GM10248 (cell line): ENCODE data around the gene C22orf31.

Experiments
- CTCF ChIA-PET: fragments of 300-600 bp; sonication (Branson Sonifier 250); formaldehyde crosslinking; extraction: SDS; loops from one replicate; lab custom pipeline; 2021; ENCODE audit warnings: antibody characterized with exemption; lab: Yijun Ruan, JAX
- POLR2A ChIA-PET: fragments of 350-650 bp; sonication (Branson Sonifier 250); formaldehyde crosslinking; extraction: SDS; loops from one replicate; lab custom pipeline; 2020; ENCODE audit warnings: antibody characterized with exemption; lab: Yijun Ruan, JAX
- DNase-seq: peaks from one replicate; pipeline ENCODE4 v3.0.0; 2012; ENCODE audit errors: extremely low spot score
- TF ChIP-seq, protein P1 (sequence below): IDR thresholded peaks from 2 replicates; pipeline ENCODE4 v1.5.1; 2012; ENCODE audit warnings: mild to moderate bottlenecking, low read depth; ENCODE audit errors: extremely low read depth, missing control alignments, control extremely low read depth

The C22orf31 gene

DNA sequence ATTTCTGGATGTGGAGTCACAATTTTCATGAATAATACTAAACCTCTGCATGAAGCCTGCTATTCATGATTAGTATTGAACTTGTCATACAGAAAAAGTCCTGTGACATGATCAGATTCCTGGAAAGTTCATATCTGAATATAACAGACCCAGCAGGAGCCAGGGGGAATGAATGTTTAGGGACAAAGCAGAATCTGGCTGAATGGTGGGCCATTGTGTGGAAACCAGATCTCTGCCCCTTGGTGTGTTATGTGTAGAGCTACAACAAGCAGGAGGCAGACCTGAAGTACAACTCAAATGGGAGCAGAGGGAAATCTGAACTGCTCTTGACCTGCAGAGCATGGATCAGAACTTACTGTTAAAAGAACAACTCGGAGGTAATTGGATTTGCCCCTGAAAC, 41.5 kb upstream of the C22orf31 start:
- POLR2A ChIA-PET = no interaction called here
- no peak for DNase-seq
- CTCF ChIA-PET = interaction anchor here (0.9 to 1.3 kb wide), 3 partner anchors 9 to 143 kb away, joined by 3 read pairs; no protein-coding TSS in a partner anchor
- TF ChIP-seq, protein P1, sequence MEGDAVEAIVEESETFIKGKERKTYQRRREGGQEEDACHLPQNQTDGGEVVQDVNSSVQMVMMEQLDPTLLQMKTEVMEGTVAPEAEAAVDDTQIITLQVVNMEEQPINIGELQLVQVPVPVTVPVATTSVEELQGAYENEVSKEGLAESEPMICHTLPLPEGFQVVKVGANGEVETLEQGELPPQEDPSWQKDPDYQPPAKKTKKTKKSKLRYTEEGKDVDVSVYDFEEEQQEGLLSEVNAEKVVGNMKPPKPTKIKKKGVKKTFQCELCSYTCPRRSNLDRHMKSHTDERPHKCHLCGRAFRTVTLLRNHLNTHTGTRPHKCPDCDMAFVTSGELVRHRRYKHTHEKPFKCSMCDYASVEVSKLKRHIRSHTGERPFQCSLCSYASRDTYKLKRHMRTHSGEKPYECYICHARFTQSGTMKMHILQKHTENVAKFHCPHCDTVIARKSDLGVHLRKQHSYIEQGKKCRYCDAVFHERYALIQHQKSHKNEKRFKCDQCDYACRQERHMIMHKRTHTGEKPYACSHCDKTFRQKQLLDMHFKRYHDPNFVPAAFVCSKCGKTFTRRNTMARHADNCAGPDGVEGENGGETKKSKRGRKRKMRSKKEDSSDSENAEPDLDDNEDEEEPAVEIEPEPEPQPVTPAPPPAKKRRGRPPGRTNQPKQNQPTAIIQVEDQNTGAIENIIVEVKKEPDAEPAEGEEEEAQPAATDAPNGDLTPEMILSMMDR = no peak

DNA sequence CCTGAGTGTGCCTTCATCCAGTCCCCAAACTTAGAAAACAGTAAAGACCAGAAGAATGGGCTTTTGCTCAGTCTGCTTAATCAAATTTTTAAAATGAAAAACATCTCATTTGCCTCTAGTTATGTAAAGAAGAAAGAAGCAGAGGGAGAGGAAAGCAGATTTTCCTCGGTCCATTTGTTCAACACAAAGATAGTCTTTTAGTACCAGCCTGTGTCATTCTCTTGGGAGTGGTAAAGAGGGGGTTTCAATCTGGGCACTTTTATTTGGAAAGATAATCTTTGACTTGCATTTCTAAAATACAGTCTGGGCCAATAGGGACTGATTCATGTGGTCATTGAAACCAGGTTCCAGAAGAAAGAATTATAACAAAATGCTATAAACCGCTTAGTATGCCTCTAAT, 40.7 kb upstream of the C22orf31 start:
- POLR2A ChIA-PET = no interaction called here
- TF ChIP-seq, protein P1 = no peak
- CTCF ChIA-PET = interaction anchor here (1.3 kb wide), 1 partner anchor 9 kb away, joined by 3 read pairs; no protein-coding TSS in a partner anchor
- no peak for DNase-seq

DNA sequence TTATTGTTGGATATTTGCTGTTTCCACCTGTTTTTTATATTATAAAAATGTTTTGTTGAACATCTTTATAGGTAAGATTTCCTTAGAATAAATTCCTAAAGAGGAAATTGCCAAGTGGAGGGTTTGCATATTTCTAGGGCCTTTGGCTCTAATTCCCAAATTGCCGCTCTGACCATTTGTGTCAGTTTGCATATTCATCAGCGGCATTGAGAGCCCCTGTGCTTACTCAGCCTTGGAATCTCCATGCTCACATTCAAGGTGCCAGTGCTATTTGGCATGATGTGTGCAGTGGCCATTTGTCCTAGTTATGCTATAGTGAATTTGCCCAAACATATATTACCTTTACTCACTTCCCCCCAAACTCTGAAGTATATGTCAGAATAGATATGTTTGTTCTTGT, 36.7 kb upstream of the C22orf31 start:
- CTCF ChIA-PET = no interaction called here
- TF ChIP-seq, protein P1 = no peak
- no peak for DNase-seq
- POLR2A ChIA-PET = no interaction called here

DNA sequence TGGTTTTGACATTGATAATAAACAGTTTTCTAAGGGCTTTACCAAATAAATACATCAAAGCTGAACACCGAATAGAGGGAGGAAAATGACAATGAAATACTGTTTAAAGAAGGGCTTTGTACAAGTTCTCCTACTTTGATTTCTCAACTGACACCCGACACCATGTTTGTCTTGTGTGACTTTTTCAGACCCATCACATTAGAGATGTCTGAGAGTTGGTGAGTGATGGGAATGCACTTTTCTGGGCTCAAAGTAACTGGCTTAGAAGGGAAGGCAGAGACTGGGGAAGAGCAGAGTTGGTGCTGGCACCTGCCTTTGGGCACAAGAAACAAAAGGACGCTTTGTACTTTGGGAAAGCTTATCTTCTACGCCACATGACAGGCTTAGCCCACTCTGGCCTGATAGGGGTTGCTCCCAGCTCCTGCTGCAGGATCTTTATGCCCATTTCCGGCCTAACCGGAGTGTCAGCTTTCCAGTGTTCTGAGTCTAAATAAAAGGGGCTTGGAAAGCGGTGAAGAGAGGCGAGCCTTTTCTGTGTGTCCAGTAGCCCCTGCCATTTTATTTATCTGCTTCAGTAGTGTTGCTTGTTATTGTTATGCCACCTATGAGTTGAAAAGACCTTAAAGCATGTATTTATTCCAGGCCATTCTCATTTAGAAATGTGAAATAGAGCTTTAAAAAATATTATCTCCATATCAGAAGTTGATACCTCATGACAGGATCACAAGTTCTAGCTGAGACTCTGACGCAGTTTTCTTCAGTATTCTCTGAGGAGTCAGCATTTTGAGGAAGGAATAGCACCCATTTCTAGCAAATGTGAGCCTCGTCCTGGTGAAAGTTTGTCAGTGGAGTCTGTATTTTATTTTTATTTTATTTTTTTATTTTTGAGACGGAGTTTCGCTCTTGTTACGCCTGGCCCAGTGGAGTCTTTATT, 35.4 kb upstream of the C22orf31 start:
- DNase-seq = no peak
- ChIA-PET POLR2A (no interaction called here), CTCF (interaction anchor here (0.9 to 1.4 kb wide), 2 partner anchors 9 to 18 kb away, joined by 3 read pairs; no protein-coding TSS in a partner anchor)
- TF ChIP-seq, protein P1 = no peak

DNA sequence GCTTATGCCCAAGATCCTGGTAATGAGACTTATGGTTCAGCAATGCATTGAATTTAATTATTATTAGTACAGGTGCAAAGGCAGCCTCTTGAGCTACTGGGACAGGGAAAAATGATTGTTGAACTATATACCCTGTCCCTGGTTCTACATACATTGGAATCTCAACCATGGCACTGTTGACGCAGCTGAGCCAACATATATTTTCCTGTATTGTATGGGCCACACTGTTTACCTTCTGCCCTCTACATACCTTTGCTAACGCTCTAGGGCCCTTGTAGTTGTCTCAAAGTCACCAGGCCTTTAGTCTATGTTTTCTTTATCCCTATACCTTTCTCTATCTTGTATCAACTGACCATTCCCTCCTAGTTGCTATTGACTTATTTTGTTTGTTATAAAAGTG, 33.8 kb upstream of the C22orf31 start:
- no peak for DNase-seq
- ChIA-PET CTCF (interaction anchor here (1.4 kb wide), 1 partner anchor 58 kb away, joined by 3 read pairs; no protein-coding TSS in a partner anchor), POLR2A (no interaction called here)
- TF ChIP-seq, protein P1 = no peak

DNA sequence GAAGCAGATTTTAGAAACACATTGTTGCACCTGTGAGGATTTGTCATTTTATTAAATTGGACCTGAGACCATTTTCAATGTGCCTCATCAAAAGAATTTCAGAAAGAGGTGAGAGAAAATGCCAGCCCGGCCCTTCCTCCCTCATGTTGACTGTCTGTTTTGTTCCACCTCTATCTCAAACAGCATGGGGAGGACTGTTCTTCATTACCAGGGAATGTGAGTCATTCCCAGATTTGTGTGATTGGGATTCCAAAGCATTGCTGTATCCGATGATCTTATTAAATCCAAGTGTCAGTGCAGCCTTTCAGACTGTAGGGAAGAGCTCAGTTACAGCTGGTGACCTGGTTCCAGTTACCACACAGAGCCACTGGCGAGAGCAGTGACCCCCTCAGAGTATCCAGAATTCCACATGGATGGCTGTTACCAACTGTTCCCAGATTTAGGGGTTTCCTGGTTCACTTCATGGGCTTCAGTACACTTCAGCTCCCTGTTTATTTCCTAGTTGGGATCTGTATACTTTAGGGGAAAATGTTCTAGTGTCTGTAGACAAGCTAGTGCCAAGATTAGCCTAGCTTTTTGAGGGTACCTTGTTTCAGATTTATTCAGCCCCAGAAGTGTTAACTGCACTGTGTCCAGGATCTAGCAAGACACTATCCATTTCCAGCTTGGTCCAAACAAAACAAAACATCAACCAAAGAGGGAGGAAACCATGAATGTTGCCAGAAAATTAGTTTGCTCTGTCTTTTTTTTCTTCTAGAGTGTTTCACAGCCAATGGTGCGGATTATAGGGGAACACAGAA, 32.1 kb upstream of the C22orf31 start:
- no peak for DNase-seq
- POLR2A ChIA-PET = no interaction called here
- CTCF ChIA-PET = interaction anchor here (0.7 to 1.5 kb wide), 3 partner anchors 7 to 18 kb away, joined by 3 read pairs; no protein-coding TSS in a partner anchor

More for the DNA sequence above, 32.1 kb upstream of the C22orf31 start:
- TF ChIP-seq, protein P1 = no peak
